GM12891 (cell line): ENCODE measurements around the gene CCDC50.

ENCODE experiments used
- PAX5 ChIP-seq: IDR thresholded peaks from 2 replicates; pipeline ENCODE4 v1.6.1; 2011; ENCODE audit warnings: low read length, moderate library complexity, mild to moderate bottlenecking; ENCODE audit not compliant: insufficient read depth, severe bottlenecking
- POLR2A ChIP-seq: IDR thresholded peaks from 2 replicates; pipeline ENCODE4 v1.6.1; 2011; ENCODE audit warnings: low read depth, low read length, control low read depth
- POLR2AphosphoS5 ChIP-seq: IDR thresholded peaks from 2 replicates; pipeline ENCODE4 v1.6.1; 2011; ENCODE audit warnings: low read depth, low read length, control low read depth
- POU2F2 ChIP-seq: IDR thresholded peaks from 2 replicates; pipeline ENCODE4 v1.6.1; 2011; ENCODE audit warnings: low read depth, mild to moderate bottlenecking, control low read depth, low read length, moderate library complexity
- SPI1 ChIP-seq: IDR thresholded peaks from 2 replicates; pipeline ENCODE4 v1.6.1; 2011; ENCODE audit warnings: low read depth, low read length, control low read depth
- TAF1 ChIP-seq: IDR thresholded peaks from 2 replicates; pipeline ENCODE4 v1.6.1; 2011; ENCODE audit warnings: low read depth, low read length, control low read depth

DNA sequence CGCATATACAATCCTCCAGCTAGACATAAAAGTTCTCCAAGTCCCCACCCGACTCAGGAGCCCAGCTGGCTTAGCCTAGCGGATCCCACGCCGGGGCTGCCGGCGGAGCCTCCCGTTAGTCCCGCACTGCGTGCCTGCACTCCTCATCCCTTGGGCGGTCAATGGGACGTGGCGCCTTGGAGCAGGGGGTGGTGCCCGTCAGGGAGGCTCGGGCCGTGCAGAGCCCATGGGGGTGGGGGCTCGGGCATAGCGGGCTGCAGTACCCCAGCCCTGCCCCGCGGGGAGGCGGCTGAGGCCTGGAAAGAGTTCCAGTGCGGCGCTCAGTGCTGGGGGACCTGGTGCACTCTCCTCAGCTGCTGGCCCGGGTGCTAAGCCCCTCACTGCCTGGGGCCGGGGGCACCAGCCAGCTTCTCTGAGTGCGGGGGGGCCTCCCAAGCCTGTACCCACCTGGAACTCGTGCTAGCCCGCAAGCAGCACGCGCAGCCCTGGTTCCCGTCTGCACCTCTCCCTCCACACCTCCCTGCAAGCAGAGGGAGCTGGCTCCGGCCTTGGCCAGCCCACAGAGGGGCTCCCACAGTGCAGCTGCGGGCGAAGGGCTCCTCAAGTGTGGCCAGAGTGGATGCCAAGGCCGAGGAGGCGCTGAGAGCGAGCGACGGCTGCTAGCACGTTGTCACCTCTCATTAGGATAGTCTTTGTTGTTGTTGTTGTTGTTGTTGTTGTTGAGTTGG is 12.2 kb upstream of the CCDC50 start:
- TF ChIP-seq POLR2A: no peak
- TF ChIP-seq TAF1: no peak
- no peak for TF ChIP-seq POLR2AphosphoS5
- no peak for TF ChIP-seq POU2F2
- TF ChIP-seq SPI1: no peak
- no peak for TF ChIP-seq PAX5
